Measurements from ENCODE around the gene UBE2U.

GRCh38 chr1:64302971-64303370 lies 99.5 kb downstream of the UBE2U start:
- TF ChIP-seq CTCF (IDR thresholded peaks at IDR 0.05), result no peak
- TF ChIP-seq POLR2A (IDR thresholded peaks at IDR 0.05), result no peak
